H1 (cell line): ENCODE measurements around the gene THBS4. TPM values are rescaled to one million over a fixed set of nuclear protein-coding genes. Genes with fewer than 3 reads are reported as not detected.

Experiments
- CREB1 ChIP-seq: IDR thresholded peaks from 2 replicates; pipeline ENCODE4 v1.6.1; 2012; ENCODE audit warnings: inconsistent platforms
- KDM1A ChIP-seq: fragments of 200-600, 300-600 bp; sonication (generic); IDR thresholded peaks from 2 replicates; pipeline ENCODE4 v1.7.1; 2016; ENCODE audit warnings: mild to moderate bottlenecking, low read length, borderline replicate concordance
- KDM5A ChIP-seq: fragments of 200-600 bp; IDR thresholded peaks from 2 replicates; pipeline ENCODE4 v1.7.1; 2012; ENCODE audit warnings: mild to moderate bottlenecking, low read length, inconsistent platforms, mixed read lengths
- polyA plus RNA-seq, 7 experiments: library from polyadenylated mRNA; depleted of rRNA in 3 of 7; stranded (reverse) in 5 of 7; unstranded in 2 of 7; fragments of >200 nt in 5 of 7; fragments of 200-250 nt in 2 of 7; gene quantifications; 1 replicate in 5 of 7; 2 replicates in 1 of 7; 4 replicates in 1 of 7; pipeline versions ENCODE4 v1.2.1 to v1.2.3, GENCODE V29; 2011 to 2013; ENCODE audit warnings: missing spikeins in 2 of 7, mixed read lengths in 2 of 7
- total RNA-seq: library from RNA; stranded (reverse); fragmentation: NEBNext Ultra II Directional; extraction: Animal tissue kit (Norgen Biotek cat#: 25700); gene quantifications from 2 replicates; pipeline ENCODE4 v1.2.1, GENCODE V29; 2021

Gene THBS4
- total and polyA plus RNA-seq, 2 of the 8 experiments (the other 6 are each of a cell fraction or from before 2014, with no cell fraction given): 12.8 to 25.4 TPM

DNA sequence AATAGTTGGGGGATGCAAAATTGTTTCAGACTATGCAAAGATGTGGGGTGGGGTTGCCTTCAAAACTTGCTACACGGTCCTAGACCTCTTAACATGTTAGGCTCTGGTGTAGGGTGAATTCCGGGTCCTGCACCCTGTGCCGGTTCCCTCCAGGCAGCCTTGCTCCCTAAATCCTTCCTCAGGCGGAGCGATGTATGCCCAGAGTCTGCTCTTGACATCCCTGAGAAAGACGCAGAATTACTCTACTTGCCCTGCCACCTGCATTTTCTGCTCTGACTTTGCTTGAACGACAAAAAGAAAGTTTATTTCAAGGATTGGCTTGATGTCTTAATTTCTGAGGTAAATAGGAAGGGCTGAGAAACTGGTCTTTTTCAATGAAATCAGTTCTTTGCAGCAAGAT lies 691 bp downstream of the THBS4 start (continued):
- TF ChIP-seq KDM1A (no peak), CREB1 (no peak), KDM5A (no peak)
